Hepatic stellate cell (primary cell): ENCODE measurements around the gene UTP18.
"Not testable (repeated sequence)": the region's sequence is repeated elsewhere in the genome, so short reads cannot be mapped to it uniquely, and the experiment has no call there.

ENCODE experiments used
- DNase-seq: peaks from one replicate; pipeline ENCODE4 v3.0.0; 2011; ENCODE audit warnings: low spot score

UTP18 gene

DNA sequence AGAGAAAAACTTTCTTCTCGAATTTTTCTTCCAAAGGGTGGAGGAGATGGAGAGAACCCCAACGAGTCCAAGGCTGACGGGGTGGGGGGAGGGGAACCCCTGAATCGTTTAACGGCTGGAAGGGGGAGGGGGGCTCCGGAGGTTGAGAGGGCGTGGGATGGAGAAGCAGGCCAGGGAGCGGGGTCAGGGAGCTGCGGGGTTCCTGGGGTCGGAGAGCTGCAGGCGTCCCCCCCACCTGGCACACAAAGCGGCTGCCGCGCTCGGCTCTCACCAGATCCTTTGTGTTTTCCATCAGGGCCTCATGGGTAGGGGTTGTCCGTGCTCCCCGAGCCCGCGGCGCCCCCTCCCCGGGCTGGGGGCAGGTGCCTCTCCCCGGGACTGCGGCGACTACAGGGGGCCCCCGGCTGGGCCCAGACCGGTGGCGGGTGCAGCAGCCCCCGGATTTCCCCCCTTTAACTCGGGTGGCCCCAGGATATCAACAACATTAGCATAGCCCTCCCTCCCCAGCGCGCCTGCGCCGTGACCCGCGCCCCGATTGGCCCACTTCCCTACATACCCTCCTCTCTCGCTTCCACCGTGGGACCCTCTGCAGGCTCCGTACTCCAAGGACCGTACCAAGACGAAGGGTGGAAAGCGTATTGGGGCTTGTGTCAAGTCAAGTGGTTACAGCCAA is 646 bp upstream of the UTP18 start, which contains the start of gene MBTD1:
TSS of gene MBTD1 (minus strand) at position 486 of the 673 bp plus-strand sequence. CDS start 34,888 bp downstream, outside the sequence.
- DNase-seq = peak; percentile 98

DNA sequence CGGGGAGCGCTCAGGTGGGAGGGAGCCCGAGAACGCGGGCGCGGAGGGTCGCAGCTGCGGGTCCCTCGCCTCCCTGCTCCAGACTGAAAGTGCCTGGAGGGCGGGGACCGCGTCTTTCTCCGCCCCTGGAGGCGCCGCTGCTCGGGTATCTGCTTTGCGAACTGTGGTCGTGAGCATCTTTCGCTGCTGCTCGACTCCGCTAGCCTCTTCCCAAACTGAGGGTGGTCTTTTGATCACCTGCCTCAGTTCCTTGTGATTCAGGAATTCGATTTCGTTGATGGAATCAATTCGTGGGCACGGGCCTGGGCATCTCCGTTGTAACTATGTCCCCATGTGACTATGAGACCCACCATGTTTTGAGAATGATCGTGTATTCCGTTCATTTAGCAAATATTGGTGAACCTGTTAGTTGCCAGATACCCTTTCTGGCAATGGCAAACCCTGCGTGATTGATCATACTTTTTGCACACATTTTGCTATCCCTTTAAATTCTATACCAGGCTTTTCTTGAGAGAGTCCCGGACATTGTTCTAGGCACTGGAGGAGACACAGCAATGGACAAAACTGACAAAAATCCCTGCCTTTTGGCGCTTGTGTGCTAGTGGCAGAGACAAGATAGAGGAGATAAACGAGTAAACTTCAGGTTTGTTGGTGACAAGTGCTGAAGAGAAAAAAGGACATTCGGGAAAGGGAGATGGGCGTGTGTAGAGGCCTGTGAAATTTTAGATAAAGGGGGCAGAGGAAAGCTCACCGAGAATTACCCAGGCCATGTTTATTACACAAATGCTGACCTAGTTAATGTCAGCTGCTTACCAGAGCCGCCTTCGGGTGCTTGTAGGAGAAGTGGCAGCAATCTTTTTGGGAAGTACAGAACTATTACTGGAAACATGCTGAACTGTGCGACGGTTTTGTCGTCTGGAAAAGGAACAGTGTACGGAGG is 948 bp downstream of the UTP18 start:
- DNase-seq = peak; percentile 43

DNA sequence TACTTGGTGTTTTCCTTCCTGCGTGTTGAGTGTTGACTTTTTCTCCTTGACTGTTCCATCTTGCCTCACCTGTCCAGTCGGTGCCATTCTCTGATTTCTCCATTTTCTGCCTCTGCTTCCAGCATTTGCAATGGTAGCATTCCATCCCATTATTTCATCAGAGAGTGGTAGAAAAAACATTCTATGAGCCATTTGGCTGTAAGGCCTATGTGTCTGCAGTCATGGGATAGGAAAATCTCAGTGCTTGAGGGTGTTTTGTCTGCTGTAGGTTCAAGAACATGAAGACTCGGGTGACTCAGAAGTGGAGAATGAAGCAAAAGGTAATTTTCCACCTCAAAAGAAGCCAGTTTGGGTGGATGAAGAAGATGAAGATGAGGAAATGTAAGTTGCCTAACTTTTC is 2.7 kb downstream of the UTP18 start:
- DNase-seq = no peak

DNA sequence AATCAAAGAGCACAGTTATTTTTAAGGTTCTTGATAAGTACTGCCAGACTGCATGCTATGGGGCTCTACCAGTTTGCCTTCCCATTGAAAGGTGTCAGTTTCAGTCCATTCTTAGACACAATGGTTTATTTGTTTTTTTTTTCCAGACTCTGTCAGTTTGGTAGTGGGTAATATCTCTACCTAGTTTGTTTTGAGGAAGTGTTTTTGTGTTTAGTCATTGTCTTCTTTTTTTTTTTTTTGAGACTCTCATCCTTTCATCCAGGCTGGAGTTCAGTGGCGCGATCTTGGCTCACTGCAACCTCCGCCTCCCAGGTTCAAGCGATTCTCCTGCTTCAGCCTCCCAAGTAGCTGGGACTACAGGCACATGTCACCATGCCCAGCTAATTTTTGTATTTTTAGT is 4.1 kb downstream of the UTP18 start:
- DNase-seq = not testable (repeated sequence)

DNA sequence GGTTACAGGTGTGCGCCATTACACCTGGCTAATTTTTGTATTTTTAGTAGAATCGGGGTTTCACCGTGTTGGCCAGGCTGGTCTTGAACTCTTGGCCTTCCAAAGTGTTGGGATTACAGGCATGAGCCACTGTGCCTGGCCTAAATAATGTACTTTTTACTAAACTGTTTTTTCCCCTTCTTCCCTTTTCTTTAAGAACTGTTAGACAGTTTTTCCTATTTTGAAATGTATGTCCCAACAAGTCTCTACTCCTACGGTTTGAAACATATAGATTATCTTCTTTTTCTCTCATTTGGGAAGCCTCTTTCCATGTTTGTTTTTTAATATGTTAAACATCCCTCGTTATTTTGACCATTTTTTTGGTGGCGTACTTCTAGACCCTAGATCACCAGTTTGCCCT is 9.6 kb downstream of the UTP18 start:
- DNase-seq = no peak

DNA sequence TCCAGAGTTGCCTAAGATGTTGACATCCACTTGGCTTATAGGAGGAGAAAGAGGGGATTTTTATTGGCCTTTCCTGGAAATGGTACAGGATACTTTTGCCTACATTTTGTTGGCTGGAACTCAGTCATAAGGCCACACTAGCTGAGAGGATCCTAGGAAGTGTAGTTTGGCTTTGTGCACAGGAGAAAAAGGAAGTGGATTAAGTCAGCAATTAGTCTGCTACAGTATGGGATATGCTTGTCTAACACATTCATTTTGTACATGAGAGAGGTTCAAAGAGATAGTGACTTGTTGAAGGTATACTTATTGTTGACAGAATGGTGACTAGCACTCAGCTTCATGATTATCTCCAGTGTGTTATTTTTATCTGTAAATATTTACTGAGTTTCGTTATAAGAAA is 10.3 kb downstream of the UTP18 start:
- no peak for DNase-seq

DNA sequence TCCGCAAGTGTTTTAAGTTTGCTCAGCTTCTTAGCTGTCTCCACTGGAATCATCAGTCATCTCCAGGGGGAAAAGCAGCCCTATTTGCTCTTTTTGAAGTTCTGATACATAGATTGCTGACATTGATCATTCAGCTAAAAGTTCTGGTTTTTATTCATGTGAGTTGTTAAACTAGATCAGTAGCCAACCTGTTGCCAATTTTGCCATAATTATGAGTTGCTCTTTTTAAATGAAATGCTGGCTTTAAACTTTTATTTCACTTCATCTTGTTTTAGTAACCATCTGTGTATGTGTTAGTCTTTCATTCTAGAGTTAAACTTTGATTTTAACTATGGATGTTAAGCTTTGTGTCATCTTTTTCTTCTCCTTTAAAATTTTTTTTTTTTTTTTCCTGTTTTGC is 12.5 kb downstream of the UTP18 start:
- DNase-seq = no peak

DNA sequence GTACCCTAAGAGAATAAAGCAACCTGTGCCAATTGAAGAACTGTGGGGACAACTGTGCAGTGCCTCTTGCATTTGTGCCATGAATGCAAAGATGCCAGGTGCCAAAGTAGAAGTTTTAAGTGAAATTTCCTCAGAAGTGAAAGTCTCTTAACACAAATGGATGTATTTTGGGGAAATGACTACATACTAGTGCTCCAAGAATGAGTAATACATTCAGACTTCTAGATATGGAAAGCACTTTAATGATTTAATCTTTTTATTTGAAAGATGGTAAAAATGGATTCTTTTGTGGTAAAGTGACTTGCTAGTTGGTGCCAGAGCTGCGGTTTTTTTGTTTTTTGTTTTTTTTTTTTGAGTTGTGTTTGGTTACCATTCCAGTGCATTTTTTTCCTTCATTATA is 15.0 kb downstream of the UTP18 start:
- DNase-seq = peak; percentile 34

DNA sequence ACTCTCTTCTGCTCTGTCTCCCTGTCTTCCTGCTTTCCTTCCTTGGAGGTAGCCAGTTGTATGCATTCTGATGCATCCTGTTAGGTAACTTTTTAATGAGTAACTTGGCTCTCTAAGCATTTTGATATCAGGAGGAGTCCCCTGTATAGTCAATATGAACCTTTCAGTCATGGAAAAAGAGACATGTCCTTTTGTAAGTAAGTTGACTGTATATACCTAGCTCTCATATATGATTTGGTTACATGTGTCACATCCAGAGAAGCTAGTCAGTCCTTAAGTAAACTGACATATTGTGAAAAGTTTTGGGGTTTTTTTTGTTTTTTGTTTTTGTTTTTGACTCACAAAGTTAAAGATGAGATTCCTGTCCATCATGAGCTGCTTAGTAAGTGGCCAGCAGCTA is 18.8 kb downstream of the UTP18 start:
- DNase-seq = no peak

DNA sequence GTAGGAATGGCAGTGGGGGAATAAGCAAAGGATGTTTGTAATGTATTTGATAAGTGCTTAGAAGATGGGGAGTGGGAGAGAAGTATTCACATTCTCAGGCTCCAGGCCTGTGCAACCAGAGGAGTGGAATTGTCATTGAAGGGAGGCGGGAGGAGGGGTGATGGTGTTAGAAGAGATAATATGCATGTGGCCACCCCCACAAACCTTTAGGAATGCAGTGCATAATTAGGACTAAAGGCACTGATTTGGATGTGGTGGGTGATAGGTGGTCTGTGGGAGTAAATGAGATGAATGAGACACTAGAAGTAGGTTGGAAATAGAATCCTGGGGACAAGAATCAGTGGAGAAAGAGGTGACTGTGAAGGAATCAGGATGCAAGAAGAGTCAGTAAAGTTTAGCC is 27.1 kb downstream of the UTP18 start:
- no peak for DNase-seq

DNA sequence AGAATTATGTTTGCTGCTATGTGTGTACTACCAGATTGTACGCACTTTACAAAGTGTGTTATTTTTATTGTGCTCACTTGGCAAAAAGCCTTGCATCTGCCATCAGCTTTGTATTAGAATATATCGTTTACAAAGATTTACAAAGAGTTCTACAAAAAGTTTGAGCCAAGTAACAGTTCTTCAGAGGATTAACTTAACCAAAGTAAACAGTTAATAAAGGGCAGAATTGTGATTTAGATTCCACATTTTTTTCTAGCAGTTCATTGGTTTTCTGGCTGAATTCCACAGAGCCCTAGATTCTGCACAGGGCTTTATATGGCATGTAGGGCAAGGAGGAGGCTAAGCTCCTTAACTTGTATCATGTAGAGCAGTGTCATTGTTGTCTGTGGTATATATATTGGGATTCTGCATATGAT is 29.4 kb downstream of the UTP18 start:
- no peak for DNase-seq

DNA sequence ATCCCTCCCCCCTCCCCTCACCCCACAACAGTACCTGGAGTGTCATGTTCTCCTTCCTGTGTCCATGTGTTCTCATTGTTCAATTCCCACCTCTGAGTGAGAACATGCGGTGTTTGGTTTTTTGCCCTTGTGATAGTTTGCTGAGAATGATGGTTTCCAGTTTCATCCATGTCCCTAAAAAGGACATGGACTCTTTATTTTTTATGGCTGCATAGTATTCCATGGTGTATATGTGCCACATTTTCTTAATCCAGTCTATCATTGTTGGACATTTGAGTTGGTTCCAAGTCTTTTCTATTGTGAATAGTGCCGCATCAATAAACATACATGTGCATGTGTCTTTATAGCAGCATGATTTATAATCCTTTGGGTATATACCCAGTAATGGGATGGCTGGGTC is 34.0 kb downstream of the UTP18 start:
- not testable (repeated sequence) for DNase-seq

DNA sequence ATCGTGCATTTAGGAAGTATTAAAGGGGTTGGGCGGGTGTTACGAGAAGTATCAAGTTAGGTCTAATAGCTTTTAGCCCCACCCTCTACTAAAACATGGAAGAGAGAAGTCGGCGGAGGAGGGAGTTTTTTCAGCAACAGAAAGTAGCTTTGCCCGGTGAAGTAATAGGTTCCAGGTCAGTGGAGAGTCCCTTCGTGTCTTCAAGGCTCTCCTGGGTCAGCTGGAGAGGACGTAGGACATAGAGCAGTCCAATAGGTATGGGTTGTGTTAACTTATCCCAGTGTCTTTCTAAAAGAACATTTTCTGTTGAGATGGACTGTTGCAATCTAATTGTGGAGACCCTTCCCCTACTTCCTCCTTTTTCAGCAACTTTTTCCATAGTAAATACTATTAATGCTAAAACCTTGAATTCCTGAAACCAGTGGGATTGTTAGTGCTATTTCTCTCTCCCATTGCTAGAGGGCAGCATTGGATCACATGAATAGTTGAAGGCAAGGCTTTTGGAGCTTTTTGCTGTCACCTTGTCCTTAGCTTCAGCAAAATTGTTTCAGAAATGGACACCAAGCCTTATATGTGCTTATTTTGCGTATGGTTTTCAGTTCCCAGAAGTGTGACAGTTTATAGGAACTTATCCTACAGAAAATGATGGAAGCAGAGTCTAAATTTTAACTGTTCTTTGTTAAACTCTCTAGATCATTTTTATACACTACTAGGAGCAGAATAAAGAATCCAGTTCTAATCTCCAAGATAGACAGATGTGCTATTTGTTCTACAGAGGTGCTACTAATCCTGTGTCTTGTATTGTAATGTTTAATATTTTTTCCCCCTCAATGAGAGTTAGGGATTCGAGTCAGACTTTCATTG is 38.4 kb downstream of the UTP18 start:
- peak; percentile 24 for DNase-seq

DNA sequence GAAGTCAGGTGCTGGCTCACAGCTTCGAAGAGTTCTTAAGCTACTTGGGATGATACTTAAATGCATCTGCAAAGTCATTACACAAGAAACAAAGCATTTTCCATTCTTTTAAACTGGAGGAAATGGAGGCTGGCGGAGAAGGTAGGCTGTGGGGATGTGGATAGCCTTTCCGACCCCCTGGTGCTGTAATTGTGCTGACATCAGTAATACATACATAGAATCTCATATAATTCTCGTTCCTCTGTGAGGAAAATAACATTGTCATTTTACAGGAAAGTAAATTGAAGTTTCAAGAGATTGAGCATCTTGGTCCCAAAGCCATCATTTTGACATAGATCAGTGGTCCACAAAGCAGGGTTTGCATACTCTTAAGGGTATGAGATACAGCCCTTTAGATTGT is 39.5 kb downstream of the UTP18 start:
- no peak for DNase-seq

DNA sequence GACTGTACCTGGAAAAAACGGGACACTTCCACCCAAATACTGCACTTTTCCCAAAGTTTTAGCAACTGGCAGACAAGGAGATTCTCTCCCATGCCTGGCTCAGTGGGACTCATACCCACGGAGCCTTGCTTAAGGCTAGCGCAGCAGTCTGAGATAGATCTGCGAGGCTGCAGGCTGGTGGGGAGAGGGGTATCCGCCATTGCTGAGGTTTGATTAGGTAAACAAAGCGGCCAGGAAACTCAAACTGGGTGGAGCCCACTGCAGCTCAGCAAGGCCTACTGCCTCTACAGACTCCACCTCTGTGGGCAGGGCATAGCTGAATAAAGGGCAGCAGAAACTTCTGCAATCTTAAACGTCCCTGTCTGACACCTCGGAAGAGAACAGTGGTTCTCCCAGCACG is 44.8 kb downstream of the UTP18 start:
- no peak for DNase-seq

DNA sequence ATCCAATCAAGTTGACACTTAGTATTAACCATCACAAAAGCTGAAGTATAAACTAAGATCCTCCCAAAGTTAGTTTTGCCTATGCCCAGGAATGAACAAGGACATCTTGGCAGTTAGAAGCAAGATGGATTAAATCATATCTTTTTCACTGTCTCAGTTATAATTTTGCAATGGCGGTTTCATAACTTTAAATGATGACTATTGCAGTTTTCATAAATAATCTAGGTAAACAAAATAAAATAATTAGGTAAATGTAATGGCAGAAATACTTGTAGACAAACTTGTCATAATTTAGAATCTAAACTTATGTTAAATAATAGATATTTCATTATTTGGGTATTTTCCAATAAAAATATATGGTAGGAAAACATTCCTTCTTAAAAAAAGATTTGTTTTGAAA is 51.7 kb downstream of the UTP18 start:
- DNase-seq = not testable (repeated sequence)

DNA sequence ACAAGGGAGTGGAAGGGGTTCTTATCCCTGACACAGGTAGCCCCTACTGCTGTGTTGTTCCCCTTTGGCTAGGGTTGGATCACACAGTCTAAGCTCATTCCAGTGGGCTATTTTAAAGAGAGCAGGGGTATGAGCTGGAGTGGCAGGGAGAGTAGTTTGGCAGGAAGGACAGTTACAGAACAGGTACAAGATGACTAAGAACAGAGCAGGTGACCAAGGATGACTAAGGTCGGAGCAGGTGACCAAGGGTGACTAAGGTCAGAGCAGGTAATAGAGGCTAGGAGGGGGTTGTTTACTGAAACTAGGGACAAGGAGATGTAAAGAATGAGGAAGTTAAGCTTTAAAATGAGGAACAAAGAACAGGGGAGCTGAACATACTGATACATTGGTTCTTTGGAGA is 58.8 kb downstream of the UTP18 start:
- no peak for DNase-seq

DNA sequence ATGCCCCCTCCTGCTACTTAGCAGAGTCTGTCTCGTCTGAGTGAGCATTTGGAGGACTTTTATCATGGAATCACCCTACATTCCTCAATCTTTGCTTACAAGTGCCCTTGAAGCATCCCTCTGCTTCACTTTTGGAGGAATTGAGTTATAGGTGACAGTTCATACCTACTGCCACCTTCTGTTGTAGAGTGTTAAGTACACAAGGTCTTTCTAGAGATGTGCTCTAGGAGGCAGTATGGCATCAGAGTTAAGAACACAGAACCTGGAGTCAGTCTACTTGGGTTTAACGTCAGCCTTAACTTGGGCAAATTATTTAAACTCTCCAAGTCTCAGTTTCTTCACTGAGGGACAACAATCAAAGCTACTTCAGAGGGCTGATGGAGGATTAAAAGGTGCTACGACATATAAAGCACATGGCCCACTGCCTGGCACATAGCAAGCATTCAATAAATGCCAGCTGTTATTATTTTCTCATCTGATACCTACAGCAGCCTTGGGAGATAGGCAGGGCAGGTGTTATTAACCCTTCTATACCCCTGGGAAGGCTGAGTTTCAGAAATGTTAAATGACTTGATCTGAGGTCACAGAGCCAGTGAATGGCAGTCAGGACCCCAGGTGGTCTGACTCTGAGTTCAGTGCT is 62.2 kb downstream of the UTP18 start:
- no peak for DNase-seq

DNA sequence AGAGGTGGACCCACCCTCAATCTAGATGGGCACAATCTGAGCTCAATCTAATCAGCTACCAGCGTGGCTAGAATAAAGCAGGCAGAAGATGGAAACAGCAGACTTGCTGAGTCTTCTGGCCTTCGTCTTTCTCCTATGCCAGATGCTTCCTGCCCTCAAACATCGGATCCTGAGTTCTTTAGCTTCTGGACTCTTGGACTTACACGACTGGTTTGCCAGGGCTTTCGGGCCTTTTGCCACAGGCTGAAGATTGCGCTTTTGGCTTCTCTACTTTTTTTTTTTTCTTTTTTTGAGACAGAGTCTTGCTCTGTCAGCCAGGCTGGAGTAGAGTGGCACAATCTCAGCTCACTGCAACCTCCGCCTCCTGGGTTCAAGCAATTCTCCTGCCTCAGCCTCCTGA is 65.1 kb downstream of the UTP18 start:
- no peak for DNase-seq

DNA sequence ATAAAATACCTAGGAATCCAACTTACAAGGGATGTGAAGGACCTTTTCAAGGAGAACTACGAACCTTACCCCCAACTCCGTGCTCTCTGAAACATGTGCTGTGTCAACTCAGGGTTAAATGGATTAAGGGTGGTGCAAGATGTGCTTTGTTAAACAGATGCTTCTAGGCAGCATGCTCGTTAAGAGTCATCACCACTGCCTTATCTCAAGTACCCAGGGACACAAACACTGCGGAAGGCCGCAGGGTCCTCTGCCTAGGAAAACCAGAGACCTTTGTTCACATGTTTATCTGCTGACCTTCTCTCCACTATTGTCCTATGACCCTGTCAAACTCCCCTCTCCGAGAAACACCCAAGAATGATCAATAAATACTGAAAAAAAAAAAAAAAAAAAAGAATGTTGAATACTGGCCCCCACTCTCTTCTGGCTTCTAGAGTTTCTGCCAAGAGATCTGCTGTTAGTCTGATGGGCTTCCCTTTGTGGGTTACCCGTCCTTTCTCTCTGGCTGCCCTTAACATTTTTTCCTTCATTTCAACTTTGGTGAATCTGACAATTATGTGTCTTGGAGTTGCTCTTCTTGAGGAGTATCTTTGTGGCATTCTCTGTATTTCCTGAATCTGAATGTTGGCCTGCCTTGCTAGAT is 70.6 kb downstream of the UTP18 start:
- DNase-seq = not testable (repeated sequence)

DNA sequence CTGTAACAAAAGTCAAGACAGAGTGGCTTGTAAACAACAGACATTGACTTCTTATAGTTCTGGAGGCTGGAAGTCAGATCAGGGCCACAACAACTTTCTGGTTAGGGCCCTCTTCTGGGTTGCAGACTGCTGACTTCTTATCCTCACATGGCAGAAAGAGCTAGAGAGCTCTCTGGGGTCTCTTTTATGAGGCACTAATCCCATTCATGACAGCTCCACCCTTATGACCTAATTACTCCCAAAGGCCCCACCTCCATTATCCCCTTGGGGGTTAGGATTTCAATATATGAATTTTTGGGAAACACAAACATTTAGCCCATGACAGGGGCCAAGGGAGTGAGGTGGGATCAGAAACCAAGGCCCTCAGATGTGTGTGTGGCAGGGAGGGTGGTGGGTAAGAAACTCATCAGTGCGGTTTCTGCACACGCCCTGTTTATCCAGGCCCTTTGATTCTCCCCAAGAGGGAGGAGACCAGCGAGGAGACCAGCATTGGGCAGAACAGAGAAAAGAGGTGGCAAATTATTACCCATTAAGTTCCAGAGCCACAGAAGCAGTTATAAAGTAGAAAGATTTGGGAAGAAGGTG is 74.8 kb downstream of the UTP18 start:
- no peak for DNase-seq
